Left lobe of liver (tissue), 2 donors: ENCODE results near the gene KCNN1. TPM values are rescaled to one million over a fixed set of nuclear protein-coding genes. Genes with fewer than 3 reads are reported as not detected.
"Not testable (repeated sequence)": the region's sequence is repeated elsewhere in the genome, so short reads cannot be mapped to it uniquely, and the experiment has no call there.

Experiments used
- ATAC-seq: fragments of 200-7000 bp; cut with Tn5 transposase; one replicate; pipeline ENCODE4 v1.9.1; 2020; ENCODE audit warnings: mild to moderate bottlenecking, moderate library complexity
- DNase-seq: peaks from one replicate; pipeline ENCODE4 v3.0.0-alpha.2; 2020; ENCODE audit warnings: low spot score
- total RNA-seq: library from RNA; stranded (reverse); gene quantifications from one replicate; pipeline ENCODE4 v1.2.1, GENCODE V29; 2021
- donor health status: DM: no; HTN: no; CAD: no; lungs with moderate emphysema.
- donor health status: DM: no; HTN: yes; CAD: no.

The KCNN1 gene
- total RNA-seq, 1 donor from 2014 or later = not detected

GRCh38 chr19:18020212-18021085, 53.5 kb downstream of the KCNN1 start:
- ATAC-seq = peak; percentile 58
- peak; percentile 85 for DNase-seq

- ATAC-seq (peak; percentile 39), DNase-seq (peak; percentile 77)
Observed at GRCh38 chr19:18021121-18021755, 54.3 kb downstream of the KCNN1 start.

- DNase-seq (peak; percentile 68), ATAC-seq (peak; percentile 8)
Observed at GRCh38 chr19:18023622-18024251, 56.8 kb downstream of the KCNN1 start.

DNA sequence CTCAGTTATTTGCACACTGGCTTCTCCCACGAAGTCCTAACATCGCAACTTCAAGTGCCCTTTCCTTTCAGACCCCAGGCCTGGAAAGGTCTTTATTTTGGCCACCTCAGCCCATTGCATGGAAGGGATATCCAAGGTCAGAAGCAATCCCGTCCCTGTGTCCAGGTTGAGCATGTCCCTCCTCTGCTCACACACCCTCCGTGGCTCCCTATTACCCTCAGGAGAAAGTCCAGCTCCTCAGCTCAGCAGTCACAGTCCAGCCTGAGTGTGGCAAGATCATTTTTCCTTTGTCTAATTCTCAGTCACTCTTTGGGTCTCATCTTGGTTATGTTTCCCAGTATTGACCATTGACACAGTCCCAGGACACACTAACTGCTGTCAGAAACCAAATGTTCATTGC, 60.2 kb downstream of the KCNN1 start:
- DNase-seq (no peak), ATAC-seq (no peak)

- DNase-seq (peak; percentile 93), ATAC-seq (peak; percentile 87)
Observed at GRCh38 chr19:18029617-18030338, 62.9 kb downstream of the KCNN1 start.

- not testable (repeated sequence) for ATAC-seq, DNase-seq
Observed at GRCh38 chr19:18031401-18031800, 64.5 kb downstream of the KCNN1 start.

DNA sequence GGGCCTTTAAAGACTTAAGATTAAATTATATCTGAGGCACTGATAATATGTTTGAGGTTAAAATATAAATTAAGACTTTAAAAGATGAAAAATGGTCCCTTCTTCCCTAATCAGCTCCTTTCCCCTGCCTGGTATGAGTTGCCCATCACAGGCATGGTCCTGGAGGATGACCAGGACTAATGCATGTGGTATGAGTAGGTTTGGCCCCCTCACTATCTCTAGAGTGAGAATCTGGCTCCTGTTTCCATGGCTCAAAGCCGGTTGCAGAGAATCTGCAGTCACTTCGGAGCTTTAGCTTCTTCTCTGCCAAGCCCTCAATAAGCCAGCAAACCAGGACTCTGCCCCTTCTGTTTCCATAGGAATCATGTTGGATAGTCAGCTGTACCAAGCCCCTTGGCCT, 65.2 kb downstream of the KCNN1 start:
- DNase-seq = not testable (repeated sequence)
- peak; percentile 52 for ATAC-seq

GRCh38 chr19:18041054-18041453, 74.1 kb downstream of the KCNN1 start:
- ATAC-seq (no peak), DNase-seq (no peak)

- DNase-seq = no peak
- ATAC-seq = no peak
Observed at GRCh38 chr19:18043676-18044075, 76.8 kb downstream of the KCNN1 start.

DNA sequence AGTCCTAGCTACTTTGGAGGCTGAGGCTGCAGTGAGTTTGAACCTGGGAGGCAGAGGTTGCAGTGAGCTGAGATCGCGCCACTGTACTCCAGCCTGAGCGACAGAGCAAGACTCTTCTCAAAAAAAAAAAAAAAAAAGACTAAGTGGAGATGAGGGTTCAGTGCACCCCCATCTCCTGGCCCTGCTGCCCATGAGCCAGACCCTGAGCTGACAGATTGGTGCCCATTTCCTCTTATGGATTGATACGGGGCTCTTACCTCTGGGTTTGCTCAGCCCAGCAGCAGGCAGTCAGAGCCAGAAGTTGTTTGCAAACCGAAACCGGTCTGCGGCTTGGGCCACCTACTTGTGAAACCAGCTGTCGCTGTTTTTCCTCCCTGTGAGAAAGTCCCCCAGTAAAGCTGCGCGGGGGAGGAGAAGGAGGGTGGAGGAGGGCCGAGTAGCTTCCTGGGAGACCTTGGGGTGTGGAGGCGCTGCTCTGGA, 78.0 kb downstream of the KCNN1 start:
- ATAC-seq = peak; percentile 68
- peak; percentile 77 for DNase-seq

DNA sequence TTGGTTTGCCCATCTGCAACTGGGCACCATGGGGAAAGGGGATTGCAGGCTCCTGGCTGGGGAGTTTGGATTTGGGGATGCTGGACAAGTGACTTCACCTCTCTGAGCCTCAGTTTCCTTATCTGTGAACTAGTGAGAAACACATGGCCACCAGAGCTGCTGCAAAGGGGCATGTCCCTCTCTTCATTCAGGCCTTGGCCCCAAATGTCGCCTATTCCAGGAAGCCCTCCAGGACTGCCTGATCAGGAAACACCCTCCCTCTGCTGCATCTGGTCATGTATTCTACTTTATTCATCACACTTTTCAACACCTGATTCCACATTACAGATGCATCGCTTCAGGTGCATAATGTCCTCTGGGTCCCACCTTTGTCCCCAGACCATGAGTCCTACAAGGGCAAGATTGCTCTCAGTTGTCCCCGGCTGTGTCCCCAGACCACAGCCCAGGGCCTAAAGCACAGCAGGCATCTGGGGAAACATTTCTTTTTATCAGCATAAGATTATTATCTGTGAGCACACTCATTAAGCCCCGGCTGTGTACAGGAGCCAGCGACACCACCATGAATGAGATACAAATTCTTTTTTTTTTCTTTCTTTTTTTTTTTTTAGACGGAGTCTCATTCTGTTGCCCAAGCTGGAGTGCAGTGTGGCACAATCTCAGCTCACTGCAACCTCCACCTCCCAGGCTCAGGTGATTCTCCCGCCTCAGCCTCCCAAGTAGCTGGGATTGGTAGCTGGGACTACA, 78.6 kb downstream of the KCNN1 start:
- DNase-seq (no peak), ATAC-seq (no peak)

DNA sequence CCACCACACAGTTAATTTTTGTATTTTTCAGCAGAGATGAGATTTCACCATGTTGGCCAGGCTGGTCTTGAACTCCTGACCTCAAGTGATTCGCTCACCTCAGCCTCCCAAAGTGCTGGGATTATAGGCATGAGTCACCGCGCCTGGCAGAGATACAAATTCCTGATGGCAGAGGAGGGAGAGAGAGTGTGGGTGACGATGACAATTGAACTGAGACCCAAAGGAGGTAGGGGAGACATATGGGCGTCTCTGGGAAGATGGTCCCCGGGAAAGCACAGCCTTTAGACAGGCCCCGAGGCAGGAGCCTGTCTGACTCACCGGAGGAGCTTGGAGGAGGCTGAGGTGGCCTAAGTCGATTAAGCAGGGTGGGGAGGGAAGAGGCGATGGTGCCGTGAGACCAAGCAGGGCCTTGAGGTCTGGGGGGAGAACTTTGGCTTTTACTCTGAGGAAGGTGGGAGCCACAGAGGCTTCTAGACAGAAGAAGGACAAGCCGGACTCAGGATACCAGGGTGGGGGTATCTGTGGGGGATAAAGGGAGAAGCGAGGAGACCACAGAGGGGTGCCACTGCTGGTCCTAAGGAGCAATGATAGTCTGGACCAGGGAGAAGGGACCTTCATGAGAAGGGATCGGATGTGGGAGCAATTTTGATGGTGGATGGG, 79.3 kb downstream of the KCNN1 start:
- DNase-seq = no peak
- peak; percentile 4 for ATAC-seq

DNA sequence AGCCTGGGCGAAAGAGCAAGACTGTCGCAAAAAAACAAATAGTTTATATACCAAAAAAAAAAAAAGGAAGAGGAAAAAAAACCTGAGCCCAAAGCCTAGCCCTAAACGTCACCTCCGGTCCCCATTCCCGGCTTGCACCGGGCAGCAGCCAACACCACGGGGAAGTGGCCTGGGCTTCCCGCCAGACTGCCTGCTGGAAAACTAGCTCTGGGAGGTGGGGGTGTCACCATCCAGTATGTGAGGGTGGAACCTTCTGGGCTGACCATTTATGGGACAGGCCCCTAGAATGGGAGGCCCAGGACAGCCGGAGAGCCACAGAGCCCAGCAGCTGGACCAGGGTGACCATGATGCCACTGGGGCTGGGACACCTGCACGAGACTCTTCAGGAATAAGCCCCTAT, 82.5 kb downstream of the KCNN1 start:
- peak; percentile 75 for ATAC-seq

More for the DNA sequence above, 82.5 kb downstream of the KCNN1 start:
- DNase-seq = peak; percentile 98

Other genes starting within 250 kb of the KCNN1 start
- gene MAP1S, start 247.6 kb upstream of the KCNN1 start, total RNA-seq = 14.3 TPM
- 1.7 TPM for gene FCHO1, start 215.6 kb upstream of the KCNN1 start, total RNA-seq
- 1.2 TPM for gene B3GNT3, start 172.0 kb upstream of the KCNN1 start, total RNA-seq
- gene INSL3, start 145.6 kb upstream of the KCNN1 start, total RNA-seq = not detected
- gene JAK3, start 119.1 kb upstream of the KCNN1 start, total RNA-seq = 1.2 TPM
- 493 TPM for gene RPL18A, start 107.2 kb upstream of the KCNN1 start, total RNA-seq
- gene SLC5A5, start 95.2 kb upstream of the KCNN1 start, total RNA-seq = not detected
- gene CCDC124, start 34.1 kb upstream of the KCNN1 start, total RNA-seq = 31.6 TPM
- gene ARRDC2, start 41.1 kb downstream of the KCNN1 start, total RNA-seq = 6.3 TPM
- gene IL12RB1, start 119.8 kb downstream of the KCNN1 start, total RNA-seq = 0.25 TPM
- 18.4 TPM for gene MAST3, start 130.7 kb downstream of the KCNN1 start, total RNA-seq
- 14.8 TPM for gene PIK3R2, start 186.1 kb downstream of the KCNN1 start, total RNA-seq
- gene IFI30, start 206.7 kb downstream of the KCNN1 start, total RNA-seq = 57.6 TPM
- 8.6 TPM for gene MPV17L2, start 226.1 kb downstream of the KCNN1 start, total RNA-seq
- gene RAB3A, start 236.9 kb downstream of the KCNN1 start, total RNA-seq = 2.1 TPM